ENCODE measurements around the gene ANK2. TPM values are rescaled to one million over a fixed set of nuclear protein-coding genes. Genes with fewer than 3 reads are reported as not detected.

The ANK2 gene
- total and polyA plus RNA-seq, 2 of the 13 experiments (the other 11 are each of a cell fraction or from before 2014, with no cell fraction given) = 2.7 to 15.1 TPM

DNA sequence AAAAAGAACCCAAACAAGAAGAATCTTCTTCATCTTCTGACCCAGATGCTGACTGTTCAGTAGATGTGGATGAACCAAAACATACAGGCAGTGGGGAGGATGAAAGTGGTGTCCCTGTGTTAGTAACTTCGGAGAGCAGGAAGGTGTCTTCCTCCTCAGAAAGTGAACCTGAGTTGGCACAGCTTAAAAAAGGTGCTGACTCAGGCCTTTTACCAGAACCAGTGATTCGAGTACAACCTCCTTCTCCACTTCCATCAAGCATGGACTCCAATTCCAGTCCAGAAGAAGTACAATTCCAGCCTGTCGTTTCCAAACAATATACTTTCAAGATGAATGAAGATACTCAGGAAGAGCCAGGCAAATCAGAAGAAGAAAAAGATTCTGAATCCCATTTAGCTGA lies 307.0 kb downstream of the ANK2 start:
- in situ Hi-C loops (cut with HindIII; ENCODE audit: extremely low pct_ligation_motif_present, low pct_unique_long_range_greater_than_20kb) (no loop called here), intact Hi-C loops (cut with micrococcal nuclease; ENCODE audit: unreplicated experiment) (no loop called here)
- Histone ChIP-seq H3K36me3 (replicated peaks in 1 of 2; ENCODE audit: control insufficient read depth in 1 of 2, insufficient read depth in 2 of 2, low read length in 2 of 2) (no peaks in the 10 kb centered on the region), H2AFZ (ENCODE audit: low read length) (no peak overlapping the region), H3K79me2 (ENCODE audit: insufficient read depth, low read length) (no peaks in the 10 kb centered on the region), H3K4me3 (replicated peaks in 1 of 3; ENCODE audit: insufficient read depth in 1 of 3, low read depth in 2 of 3, low read length in 3 of 3) (no peak overlapping the region), H3K4me2 (ENCODE audit: low read depth, low read length) (no peak overlapping the region), H3K4me1 (ENCODE audit: insufficient read depth, low read length) (no peaks in the 10 kb centered on the region), H3K27ac (ENCODE audit: extremely low read length, insufficient read depth, low read length) (no peak overlapping the region), H4K20me1 (ENCODE audit: insufficient read depth, low read length) (no peaks in the 10 kb centered on the region), H3K9ac (ENCODE audit: insufficient read depth, low read depth, low read length) (no peak overlapping the region), H3K9me3 (ENCODE audit: low read length) (no peaks in the 10 kb centered on the region), H3K27me3 (ENCODE audit: control insufficient read depth in 1 of 2, insufficient read depth in 2 of 2, low read length in 2 of 2) (no peaks in the 10 kb centered on the region)
- 70% methylated on average over 3 of the region's 3 CpGs for WGBS (ENCODE audit: low lambda C conversion rate)
- DNase-seq (ENCODE audit: low spot score) (no peak), FAIRE-seq (no peak), ATAC-seq (no peak)
- BruUV-seq (replicated peaks) = no TSS peak
- ChIA-PET POLR2A (no interaction called here), CTCF (ENCODE audit: low intra/inter-chr PET ratio, low total read pairs) (no interaction called here)
- TF ChIP-seq SMAD1 (CRISPR knock-in tag; IDR thresholded peaks at IDR 0.05; ENCODE audit: borderline replicate concordance, low read depth) (no peak), ZFAT (CRISPR knock-in tag; conservative IDR thresholded peaks at IDR 0.05) (no peak), SPEN (CRISPR knock-in tag; IDR thresholded peaks at IDR 0.05; ENCODE audit: low read depth) (no peak), SALL1 (CRISPR knock-in tag; IDR thresholded peaks at IDR 0.05) (no peak), MAFK (conservative IDR thresholded peaks at IDR 0.05 in 1 of 2, IDR thresholded peaks at IDR 0.05 in 1 of 2; ENCODE audit: low read length in 2 of 2) (peak; percentile 96 to 99), MAFF (IDR thresholded peaks at IDR 0.05; ENCODE audit: low read depth, low read length) (peak; percentile 97)
- TF ChIP-seq, protein P1, sequence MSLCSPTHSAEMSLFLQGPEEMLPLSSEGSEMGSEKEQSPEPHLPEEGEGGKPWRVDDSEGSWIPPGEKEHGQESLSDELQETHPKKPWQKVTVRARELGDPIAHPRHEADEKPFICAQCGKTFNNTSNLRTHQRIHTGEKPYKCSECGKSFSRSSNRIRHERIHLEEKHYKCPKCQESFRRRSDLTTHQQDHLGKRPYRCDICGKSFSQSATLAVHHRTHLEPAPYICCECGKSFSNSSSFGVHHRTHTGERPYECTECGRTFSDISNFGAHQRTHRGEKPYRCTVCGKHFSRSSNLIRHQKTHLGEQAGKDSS (CRISPR knock-in tag; IDR thresholded peaks at IDR 0.05; ENCODE audit: borderline replicate concordance, low read depth) = no peak

DNA sequence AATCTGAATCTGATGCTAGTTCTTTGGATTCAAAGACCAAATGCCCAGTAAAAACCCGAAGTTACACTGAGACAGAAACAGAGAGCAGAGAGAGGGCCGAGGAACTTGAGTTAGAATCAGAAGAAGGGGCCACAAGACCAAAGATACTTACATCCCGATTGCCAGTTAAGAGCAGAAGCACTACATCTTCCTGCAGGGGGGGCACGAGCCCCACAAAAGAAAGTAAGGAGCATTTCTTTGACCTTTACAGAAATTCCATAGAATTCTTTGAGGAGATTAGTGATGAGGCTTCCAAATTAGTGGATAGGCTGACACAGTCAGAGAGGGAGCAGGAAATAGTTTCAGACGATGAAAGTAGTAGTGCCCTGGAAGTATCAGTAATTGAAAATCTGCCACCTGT lies 309.3 kb downstream of the ANK2 start:
- CTCF ChIA-PET (ENCODE audit: low intra/inter-chr PET ratio, low total read pairs) = no interaction called here
- DNase-seq (ENCODE audit: low spot score) = no peak

More for the DNA sequence above, 309.3 kb downstream of the ANK2 start:
- Histone ChIP-seq H3K79me2 (ENCODE audit: insufficient read depth, low read length) (no peaks in the 10 kb centered on the region), H3K36me3 (replicated peaks in 1 of 2; ENCODE audit: control insufficient read depth in 1 of 2, insufficient read depth in 2 of 2, low read length in 2 of 2) (no peaks in the 10 kb centered on the region), H3K9ac (ENCODE audit: insufficient read depth, low read depth, low read length) (no peak overlapping the region), H3K4me3 (replicated peaks in 1 of 3; ENCODE audit: insufficient read depth in 1 of 3, low read depth in 2 of 3, low read length in 3 of 3) (no peak overlapping the region), H3K4me1 (ENCODE audit: insufficient read depth, low read length) (no peaks in the 10 kb centered on the region), H3K4me2 (ENCODE audit: low read depth, low read length) (no peak overlapping the region), H2AFZ (ENCODE audit: low read length) (no peak overlapping the region), H3K9me3 (ENCODE audit: low read length) (no peaks in the 10 kb centered on the region), H3K27me3 (ENCODE audit: control insufficient read depth in 1 of 2, insufficient read depth in 2 of 2, low read length in 2 of 2) (no peaks in the 10 kb centered on the region), H4K20me1 (ENCODE audit: insufficient read depth, low read length) (no peaks in the 10 kb centered on the region), H3K27ac (ENCODE audit: extremely low read length, insufficient read depth, low read length) (no peak overlapping the region)
- ATAC-seq (no peak), FAIRE-seq (no peak)
- POLR2A ChIA-PET = no interaction called here
- no TSS peak for BruUV-seq (replicated peaks)
- WGBS (ENCODE audit: low lambda C conversion rate) = 47% methylated on average over 5 of the region's 5 CpGs
- TF ChIP-seq, protein P2, sequence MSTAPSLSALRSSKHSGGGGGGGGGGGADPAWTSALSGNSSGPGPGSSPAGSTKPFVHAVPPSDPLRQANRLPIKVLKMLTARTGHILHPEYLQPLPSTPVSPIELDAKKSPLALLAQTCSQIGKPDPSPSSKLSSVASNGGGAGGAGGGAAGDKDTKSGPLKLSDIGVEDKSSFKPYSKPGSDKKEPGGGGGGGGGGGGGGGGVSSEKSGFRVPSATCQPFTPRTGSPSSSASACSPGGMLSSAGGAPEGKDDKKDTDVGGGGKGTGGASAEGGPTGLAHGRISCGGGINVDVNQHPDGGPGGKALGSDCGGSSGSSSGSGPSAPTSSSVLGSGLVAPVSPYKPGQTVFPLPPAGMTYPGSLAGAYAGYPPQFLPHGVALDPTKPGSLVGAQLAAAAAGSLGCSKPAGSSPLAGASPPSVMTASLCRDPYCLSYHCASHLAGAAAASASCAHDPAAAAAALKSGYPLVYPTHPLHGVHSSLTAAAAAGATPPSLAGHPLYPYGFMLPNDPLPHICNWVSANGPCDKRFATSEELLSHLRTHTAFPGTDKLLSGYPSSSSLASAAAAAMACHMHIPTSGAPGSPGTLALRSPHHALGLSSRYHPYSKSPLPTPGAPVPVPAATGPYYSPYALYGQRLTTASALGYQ (CRISPR knock-in tag; IDR thresholded peaks at IDR 0.05) = no peak
- TF ChIP-seq, protein P3, sequence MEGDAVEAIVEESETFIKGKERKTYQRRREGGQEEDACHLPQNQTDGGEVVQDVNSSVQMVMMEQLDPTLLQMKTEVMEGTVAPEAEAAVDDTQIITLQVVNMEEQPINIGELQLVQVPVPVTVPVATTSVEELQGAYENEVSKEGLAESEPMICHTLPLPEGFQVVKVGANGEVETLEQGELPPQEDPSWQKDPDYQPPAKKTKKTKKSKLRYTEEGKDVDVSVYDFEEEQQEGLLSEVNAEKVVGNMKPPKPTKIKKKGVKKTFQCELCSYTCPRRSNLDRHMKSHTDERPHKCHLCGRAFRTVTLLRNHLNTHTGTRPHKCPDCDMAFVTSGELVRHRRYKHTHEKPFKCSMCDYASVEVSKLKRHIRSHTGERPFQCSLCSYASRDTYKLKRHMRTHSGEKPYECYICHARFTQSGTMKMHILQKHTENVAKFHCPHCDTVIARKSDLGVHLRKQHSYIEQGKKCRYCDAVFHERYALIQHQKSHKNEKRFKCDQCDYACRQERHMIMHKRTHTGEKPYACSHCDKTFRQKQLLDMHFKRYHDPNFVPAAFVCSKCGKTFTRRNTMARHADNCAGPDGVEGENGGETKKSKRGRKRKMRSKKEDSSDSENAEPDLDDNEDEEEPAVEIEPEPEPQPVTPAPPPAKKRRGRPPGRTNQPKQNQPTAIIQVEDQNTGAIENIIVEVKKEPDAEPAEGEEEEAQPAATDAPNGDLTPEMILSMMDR (CRISPR knock-in tag; IDR thresholded peaks at IDR 0.05) = peak; percentile 17; the same call in 1 of the 2 replicates
- TF ChIP-seq STAG1 (CRISPR knock-in tag; IDR thresholded peaks at IDR 0.05) = peak; percentile 50
- in situ Hi-C loops (cut with HindIII; ENCODE audit: extremely low pct_ligation_motif_present, low pct_unique_long_range_greater_than_20kb) (no loop called here), intact Hi-C loops (cut with micrococcal nuclease; ENCODE audit: unreplicated experiment) (no loop called here)
